Kidney epithelial cell (primary cell): ENCODE measurements around the gene LCN1. TPM values are rescaled to one million over a fixed set of nuclear protein-coding genes. Genes with fewer than 3 reads are reported as not detected.

Source experiments
- DNase-seq: peaks from one replicate; pipeline ENCODE4 v3.0.0-alpha.2; 2010; ENCODE audit warnings: low read depth
- H3K27me3 ChIP-seq: 2 replicates; pipeline ENCODE4 v1.6.0; 2011; ENCODE audit warnings: low read length; ENCODE audit not compliant: control insufficient read depth, insufficient read depth
- H3K36me3 ChIP-seq: 2 replicates; pipeline ENCODE4 v1.5.1; 2011; ENCODE audit warnings: low read length; ENCODE audit not compliant: control insufficient read depth, insufficient read depth
- H3K4me3 ChIP-seq: 2 replicates; pipeline ENCODE4 v1.5.1; 2011; ENCODE audit warnings: low read depth, mild to moderate bottlenecking, control low read depth, low read length
- CTCF ChIP-seq: IDR thresholded peaks from 2 replicates; pipeline ENCODE4 v1.5.1; 2011; ENCODE audit warnings: mild to moderate bottlenecking, moderate library complexity, low read length, control low read depth, inconsistent platforms; ENCODE audit not compliant: insufficient read depth, poor library complexity, severe bottlenecking
- total RNA-seq: library from RNA; depleted of rRNA; stranded (reverse); fragments of >200 nt; gene quantifications from 2 replicates; pipeline ENCODE4 v1.2.3, GENCODE V29; 2015

Gene LCN1
- total RNA-seq, 1 donor from 2014 or later, result not detected

GRCh38 chr9:135487281-135488012, 33.8 kb upstream of the LCN1 start:
- no peak overlapping the region for H3K4me3 ChIP-seq
- H3K27me3 ChIP-seq, result no peaks in the 10 kb centered on the region
- TF ChIP-seq CTCF, result no peak
- no peak for DNase-seq
- no peaks in the 10 kb centered on the region for H3K36me3 ChIP-seq

- DNase-seq, result no peak
- Histone ChIP-seq H3K36me3 (no peaks in the 10 kb centered on the region), H3K4me3 (no peak overlapping the region), H3K27me3 (no peaks in the 10 kb centered on the region)
- no peak for TF ChIP-seq CTCF
These were observed 33.3 kb upstream of the LCN1 start for GRCh38 chr9:135488013-135488330.

GRCh38 chr9:135488527-135488926, 32.7 kb upstream of the LCN1 start:
- Histone ChIP-seq H3K4me3 (no peak overlapping the region), H3K36me3 (no peaks in the 10 kb centered on the region), H3K27me3 (no peaks in the 10 kb centered on the region)
- no peak for DNase-seq
- TF ChIP-seq CTCF, result no peak

- Histone ChIP-seq H3K4me3 (no peak overlapping the region), H3K36me3 (no peaks in the 10 kb centered on the region), H3K27me3 (no peaks in the 10 kb centered on the region)
- no peak for TF ChIP-seq CTCF
- DNase-seq, result no peak
These were observed 31.9 kb upstream of the LCN1 start for GRCh38 chr9:135489188-135489906.

- no peak for DNase-seq
- Histone ChIP-seq H3K4me3 (no peak overlapping the region), H3K27me3 (no peaks in the 10 kb centered on the region), H3K36me3 (no peaks in the 10 kb centered on the region)
- TF ChIP-seq CTCF, result no peak
These were observed 30.9 kb upstream of the LCN1 start for GRCh38 chr9:135490166-135490870.
